Measurements from ENCODE around the gene UPK1A. TPM values are rescaled to one million over a fixed set of nuclear protein-coding genes. Genes with fewer than 3 reads are reported as not detected.

Gene UPK1A
- total RNA-seq, 1 donor from 2014 or later = 0.18 TPM

GRCh38 chr19:35692010-35692409, 25.7 kb downstream of the UPK1A start:
- Histone ChIP-seq H4K20me1 (ENCODE audit: insufficient read depth, low read length) (no peaks in the 10 kb centered on the region), H3K4me3 (ENCODE audit: insufficient read depth, low read depth, low read length) (no peak overlapping the region), H3K9me3 (ENCODE audit: insufficient read depth, low read depth, low read length) (no peaks in the 10 kb centered on the region), H3K4me2 (ENCODE audit: low read length) (no peak overlapping the region), H2AFZ (ENCODE audit: low read depth, low read length) (no peak overlapping the region), H3K36me3 (ENCODE audit: insufficient read depth, low read length) (no peaks in the 10 kb centered on the region), H3K9ac (ENCODE audit: low read length) (no peak overlapping the region), H3K4me1 (ENCODE audit: insufficient read depth, low read length) (no peaks in the 10 kb centered on the region), H3K79me2 (ENCODE audit: insufficient read depth, low read length) (no peaks in the 10 kb centered on the region), H3K27ac (ENCODE audit: low read depth, low read length) (no peak overlapping the region), H3K27me3 (ENCODE audit: insufficient read depth, low read length) (no peaks in the 10 kb centered on the region)
- FAIRE-seq (no peak), DNase-seq (ENCODE audit: low read depth) (no peak)
- no peak overlapping the region for H3K4me3 Mint-ChIP-seq (ENCODE audit: unreplicated experiment)
- peaks cover 9% of the 10 kb centered on the region for H3K27me3 Mint-ChIP-seq (ENCODE audit: low read depth, unreplicated experiment)
- peaks cover 4% of the 10 kb centered on the region for H3K9me3 Mint-ChIP-seq (ENCODE audit: unreplicated experiment)
- TF ChIP-seq CTCF (IDR thresholded peaks at IDR 0.05; ENCODE audit: insufficient read depth, low read depth, low read length) (no peak), EZH2 (IDR thresholded peaks at IDR 0.05; ENCODE audit: insufficient read depth, low read length) (no peak)
- no peaks in the 10 kb centered on the region for H3K4me1 Mint-ChIP-seq (ENCODE audit: low read depth, unreplicated experiment)
- H3K36me3 Mint-ChIP-seq (ENCODE audit: low read depth, unreplicated experiment) = peaks cover 2% of the 10 kb centered on the region
- no peak overlapping the region for H3K27ac Mint-ChIP-seq (ENCODE audit: unreplicated experiment)

- FAIRE-seq = no peak
- no peaks in the 10 kb centered on the region for H3K4me1 Mint-ChIP-seq (ENCODE audit: low read depth, unreplicated experiment)
- no peak overlapping the region for H3K9ac ChIP-seq (ENCODE audit: low read length)
- no peak overlapping the region for H2AFZ ChIP-seq (ENCODE audit: low read depth, low read length)
- H3K27me3 ChIP-seq (ENCODE audit: insufficient read depth, low read length) = no peaks in the 10 kb centered on the region
- TF ChIP-seq EZH2 (IDR thresholded peaks at IDR 0.05; ENCODE audit: insufficient read depth, low read length) (no peak), CTCF (IDR thresholded peaks at IDR 0.05; ENCODE audit: insufficient read depth, low read depth, low read length) (no peak)
- no peak for DNase-seq (ENCODE audit: low read depth)
- H3K27me3 Mint-ChIP-seq (ENCODE audit: low read depth, unreplicated experiment) = peaks cover 11% of the 10 kb centered on the region
- H3K9me3 ChIP-seq (ENCODE audit: insufficient read depth, low read depth, low read length) = no peaks in the 10 kb centered on the region
- H3K4me2 ChIP-seq (ENCODE audit: low read length) = no peak overlapping the region
- no peaks in the 10 kb centered on the region for H4K20me1 ChIP-seq (ENCODE audit: insufficient read depth, low read length)
- no peaks in the 10 kb centered on the region for H3K4me1 ChIP-seq (ENCODE audit: insufficient read depth, low read length)
- no peak overlapping the region for H3K27ac Mint-ChIP-seq (ENCODE audit: unreplicated experiment)
- no peak overlapping the region for H3K4me3 ChIP-seq (ENCODE audit: insufficient read depth, low read depth, low read length)
- peaks cover 4% of the 10 kb centered on the region for H3K9me3 Mint-ChIP-seq (ENCODE audit: unreplicated experiment)
- H3K36me3 ChIP-seq (ENCODE audit: insufficient read depth, low read length) = no peaks in the 10 kb centered on the region
- H3K4me3 Mint-ChIP-seq (ENCODE audit: unreplicated experiment) = no peak overlapping the region
- H3K27ac ChIP-seq (ENCODE audit: low read depth, low read length) = no peak overlapping the region
- no peaks in the 10 kb centered on the region for H3K79me2 ChIP-seq (ENCODE audit: insufficient read depth, low read length)
- peaks cover 2% of the 10 kb centered on the region for H3K36me3 Mint-ChIP-seq (ENCODE audit: low read depth, unreplicated experiment)
Measured at GRCh38 chr19:35693422-35693821, 27.1 kb downstream of the UPK1A start.

- TF ChIP-seq EZH2 (IDR thresholded peaks at IDR 0.05; ENCODE audit: insufficient read depth, low read length) = no peak
- TF ChIP-seq CTCF (IDR thresholded peaks at IDR 0.05; ENCODE audit: insufficient read depth, low read depth, low read length) = peak; percentile 93
- FAIRE-seq (no peak), DNase-seq (ENCODE audit: low read depth) (peak; percentile 48)
- Histone ChIP-seq H3K79me2 (ENCODE audit: insufficient read depth, low read length) (no peaks in the 10 kb centered on the region), H2AFZ (ENCODE audit: low read depth, low read length) (no peak overlapping the region), H3K4me2 (ENCODE audit: low read length) (no peak overlapping the region), H3K27me3 (ENCODE audit: insufficient read depth, low read length) (no peaks in the 10 kb centered on the region), H3K4me3 (ENCODE audit: insufficient read depth, low read depth, low read length) (no peak overlapping the region), H3K4me1 (ENCODE audit: insufficient read depth, low read length) (no peaks in the 10 kb centered on the region), H3K9ac (ENCODE audit: low read length) (no peak overlapping the region), H3K36me3 (ENCODE audit: insufficient read depth, low read length) (no peaks in the 10 kb centered on the region), H3K9me3 (ENCODE audit: insufficient read depth, low read depth, low read length) (no peaks in the 10 kb centered on the region), H3K27ac (ENCODE audit: low read depth, low read length) (no peak overlapping the region), H4K20me1 (ENCODE audit: insufficient read depth, low read length) (no peaks in the 10 kb centered on the region)
- Mint-ChIP-seq H3K27ac (ENCODE audit: unreplicated experiment) (no peak overlapping the region), H3K27me3 (ENCODE audit: low read depth, unreplicated experiment) (peaks cover 17% of the 10 kb centered on the region), H3K36me3 (ENCODE audit: low read depth, unreplicated experiment) (peaks cover 2% of the 10 kb centered on the region), H3K4me3 (ENCODE audit: unreplicated experiment) (no peak overlapping the region), H3K4me1 (ENCODE audit: low read depth, unreplicated experiment) (no peaks in the 10 kb centered on the region), H3K9me3 (ENCODE audit: unreplicated experiment) (peaks cover 4% of the 10 kb centered on the region)
Measured at GRCh38 chr19:35693835-35694599, 27.7 kb downstream of the UPK1A start.

All from astrocyte (in vitro differentiated cells and primary cell).